Lower leg skin (tissue), 3 donors: ENCODE measurements around the gene C20orf204.

ENCODE experiments used
- POLR2A ChIP-seq, 2 donors: fragments of 450-650 bp; IDR thresholded peaks; one replicate each; pipeline ENCODE4 v1.6.1; 2016 to 2017; ENCODE audit warnings: antibody characterized with exemption in 2 of 2, mild to moderate bottlenecking in 1 of 2, moderate library complexity in 1 of 2
- TF ChIP-seq, protein P1 (sequence below), 3 donors: fragments of 450-650 bp; IDR thresholded peaks; one replicate each; pipeline ENCODE4 v1.5.1; 2016; ENCODE audit warnings: antibody characterized with exemption in 3 of 3, mild to moderate bottlenecking in 3 of 3, moderate library complexity in 2 of 3

DNA sequence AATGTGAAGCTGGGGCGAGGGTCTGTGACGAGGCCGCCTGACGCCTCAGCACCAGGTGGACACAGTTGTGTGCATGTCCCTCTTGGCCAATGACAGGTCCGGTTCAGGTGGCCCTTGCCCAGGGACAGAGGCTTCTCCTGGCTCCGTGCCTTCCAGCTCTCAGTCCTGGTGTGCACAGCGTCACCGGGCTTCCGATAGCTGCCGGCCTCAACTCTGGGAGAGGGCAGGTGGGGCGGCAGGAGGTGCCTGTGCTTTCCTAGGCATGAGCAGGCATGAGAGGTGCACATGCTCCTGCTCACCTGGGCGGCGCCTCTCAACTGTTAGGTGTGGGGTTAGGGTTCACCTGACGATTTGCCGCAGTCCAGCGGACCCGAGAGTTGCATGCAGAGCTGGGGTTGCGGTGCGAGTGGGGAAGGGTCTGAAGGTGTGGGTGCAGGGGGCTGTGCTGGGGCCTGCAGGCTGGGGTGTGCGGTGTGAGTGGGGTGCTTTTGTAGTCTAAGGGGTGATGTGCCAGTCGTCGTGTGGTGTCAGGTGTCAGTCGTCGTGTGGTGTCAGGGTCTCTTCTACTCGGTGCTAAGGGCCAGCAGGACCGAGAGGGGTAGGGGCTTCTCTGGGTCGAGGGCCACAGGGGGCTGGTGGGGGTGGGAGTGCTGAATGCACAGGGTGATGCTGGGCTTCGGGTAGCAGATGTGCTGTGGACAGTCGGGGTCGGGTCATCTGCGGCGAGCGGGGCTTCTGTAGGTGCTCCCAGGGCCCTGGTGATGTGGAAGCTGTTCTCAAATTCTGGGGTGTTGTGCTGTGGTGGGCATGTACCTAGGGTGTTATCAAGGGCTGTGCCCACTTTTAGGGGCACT lies 17.2 kb downstream of the C20orf204 start:
- TF ChIP-seq POLR2A (IDR thresholded peaks at IDR 0.05): no peak
- TF ChIP-seq, protein P1, sequence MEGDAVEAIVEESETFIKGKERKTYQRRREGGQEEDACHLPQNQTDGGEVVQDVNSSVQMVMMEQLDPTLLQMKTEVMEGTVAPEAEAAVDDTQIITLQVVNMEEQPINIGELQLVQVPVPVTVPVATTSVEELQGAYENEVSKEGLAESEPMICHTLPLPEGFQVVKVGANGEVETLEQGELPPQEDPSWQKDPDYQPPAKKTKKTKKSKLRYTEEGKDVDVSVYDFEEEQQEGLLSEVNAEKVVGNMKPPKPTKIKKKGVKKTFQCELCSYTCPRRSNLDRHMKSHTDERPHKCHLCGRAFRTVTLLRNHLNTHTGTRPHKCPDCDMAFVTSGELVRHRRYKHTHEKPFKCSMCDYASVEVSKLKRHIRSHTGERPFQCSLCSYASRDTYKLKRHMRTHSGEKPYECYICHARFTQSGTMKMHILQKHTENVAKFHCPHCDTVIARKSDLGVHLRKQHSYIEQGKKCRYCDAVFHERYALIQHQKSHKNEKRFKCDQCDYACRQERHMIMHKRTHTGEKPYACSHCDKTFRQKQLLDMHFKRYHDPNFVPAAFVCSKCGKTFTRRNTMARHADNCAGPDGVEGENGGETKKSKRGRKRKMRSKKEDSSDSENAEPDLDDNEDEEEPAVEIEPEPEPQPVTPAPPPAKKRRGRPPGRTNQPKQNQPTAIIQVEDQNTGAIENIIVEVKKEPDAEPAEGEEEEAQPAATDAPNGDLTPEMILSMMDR (IDR thresholded peaks at IDR 0.05): no peak
